Activated gamma-delta T cell treated with anti-CD3 and anti-CD28 coated beads, Interleukin-2, amount 50 U/mL, for 16 hours (primary cell): ENCODE results near the gene SCLY.

Experiments
- DNase-seq: peaks from one replicate; pipeline ENCODE4 v3.0.0-alpha.2; 2020; ENCODE audit warnings: low read depth

SCLY gene

GRCh38 chr2:238140040-238140439 lies 79.2 kb downstream of the SCLY start:
- DNase-seq: no peak

GRCh38 chr2:238140721-238141540 lies 80.1 kb downstream of the SCLY start:
- DNase-seq: no peak

GRCh38 chr2:238141541-238142318 lies 80.9 kb downstream of the SCLY start:
- DNase-seq: no peak

GRCh38 chr2:238142382-238143205 lies 81.8 kb downstream of the SCLY start:
- DNase-seq: no peak

- DNase-seq: no peak
Measured at GRCh38 chr2:238143239-238143951, 82.6 kb downstream of the SCLY start.

GRCh38 chr2:238144262-238144661 lies 83.5 kb downstream of the SCLY start:
- DNase-seq: no peak

GRCh38 chr2:238145046-238145445 lies 84.2 kb downstream of the SCLY start:
- DNase-seq: no peak

GRCh38 chr2:238145851-238146250 lies 85.0 kb downstream of the SCLY start:
- no peak for DNase-seq

- no peak for DNase-seq
Measured at GRCh38 chr2:238146884-238147544, 86.2 kb downstream of the SCLY start.

- DNase-seq: no peak
Measured at GRCh38 chr2:238148981-238149380, 88.2 kb downstream of the SCLY start.
